Lower leg skin (tissue), 3 donors: ENCODE results near the gene PPP1R15A.

Experiments used
- POLR2A ChIP-seq, 2 donors: fragments of 450-650 bp; IDR thresholded peaks; one replicate each; pipeline ENCODE4 v1.6.1; 2016 to 2017; ENCODE audit warnings: antibody characterized with exemption in 2 of 2, mild to moderate bottlenecking in 1 of 2, moderate library complexity in 1 of 2
- TF ChIP-seq, protein P1 (sequence below), 3 donors: fragments of 450-650 bp; IDR thresholded peaks; one replicate each; pipeline ENCODE4 v1.5.1; 2016; ENCODE audit warnings: antibody characterized with exemption in 3 of 3, mild to moderate bottlenecking in 3 of 3, moderate library complexity in 2 of 3

GRCh38 chr19:48897181-48897580 is 25.0 kb downstream of the PPP1R15A start:
- TF ChIP-seq, protein P1, sequence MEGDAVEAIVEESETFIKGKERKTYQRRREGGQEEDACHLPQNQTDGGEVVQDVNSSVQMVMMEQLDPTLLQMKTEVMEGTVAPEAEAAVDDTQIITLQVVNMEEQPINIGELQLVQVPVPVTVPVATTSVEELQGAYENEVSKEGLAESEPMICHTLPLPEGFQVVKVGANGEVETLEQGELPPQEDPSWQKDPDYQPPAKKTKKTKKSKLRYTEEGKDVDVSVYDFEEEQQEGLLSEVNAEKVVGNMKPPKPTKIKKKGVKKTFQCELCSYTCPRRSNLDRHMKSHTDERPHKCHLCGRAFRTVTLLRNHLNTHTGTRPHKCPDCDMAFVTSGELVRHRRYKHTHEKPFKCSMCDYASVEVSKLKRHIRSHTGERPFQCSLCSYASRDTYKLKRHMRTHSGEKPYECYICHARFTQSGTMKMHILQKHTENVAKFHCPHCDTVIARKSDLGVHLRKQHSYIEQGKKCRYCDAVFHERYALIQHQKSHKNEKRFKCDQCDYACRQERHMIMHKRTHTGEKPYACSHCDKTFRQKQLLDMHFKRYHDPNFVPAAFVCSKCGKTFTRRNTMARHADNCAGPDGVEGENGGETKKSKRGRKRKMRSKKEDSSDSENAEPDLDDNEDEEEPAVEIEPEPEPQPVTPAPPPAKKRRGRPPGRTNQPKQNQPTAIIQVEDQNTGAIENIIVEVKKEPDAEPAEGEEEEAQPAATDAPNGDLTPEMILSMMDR (IDR thresholded peaks at IDR 0.05): no peak
- no peak for TF ChIP-seq POLR2A (IDR thresholded peaks at IDR 0.05)
